ENCODE data around the gene SPRING1. TPM values are rescaled to one million over a fixed set of nuclear protein-coding genes. Genes with fewer than 3 reads are reported as not detected.

SPRING1 gene
- total RNA-seq, 1 experiment from 2014 or later: 44.2 TPM

GRCh38 chr12:116717466-116718437 is 20.1 kb downstream of the SPRING1 start:
- no peak overlapping the region for H3K4ac ChIP-seq (ENCODE audit: low read depth, low read length)
- peaks cover 0 to 34% (median 32%) of the 10 kb centered on the region in 3 experiments; a peak in 5 of 7 replicates for H3K36me3 Mint-ChIP-seq (ENCODE audit: insufficient read depth in 1 of 3, low read depth in 3 of 3)
- H3K56ac ChIP-seq (ENCODE audit: insufficient read length, low read depth, low read length): no peak overlapping the region
- no peak overlapping the region for H3K4me2 ChIP-seq (ENCODE audit: insufficient read depth, insufficient read length, low read length)
- no peak overlapping the region; a peak in 1 of 7 replicates for H3K27ac Mint-ChIP-seq
- no peaks in the 10 kb centered on the region for H3K79me1 ChIP-seq (ENCODE audit: insufficient read depth, low read depth, low read length, poor library complexity, severe bottlenecking)
- H3K4me3 Mint-ChIP-seq: no peak overlapping the region
- no peak for DNase-seq
- no peak overlapping the region for H3K18ac ChIP-seq (ENCODE audit: insufficient read length, low read depth, low read length)
- no CpG with 5 or more reads among the region's 27 CpGs for WGBS (ENCODE audit: extremely low coverage, insufficient read length, low lambda C conversion rate)
- no peaks in the 10 kb centered on the region for H3K23me2 ChIP-seq (ENCODE audit: insufficient read length, low read depth, low read length, poor library complexity, severe bottlenecking)
- H4K8ac ChIP-seq (replicated peaks; ENCODE audit: insufficient read length, low read depth, low read length): no peak overlapping the region
- H3K9ac ChIP-seq (ENCODE audit: extremely low read depth, insufficient read length, low read length): no peak overlapping the region
- H2AK5ac ChIP-seq (ENCODE audit: insufficient read length, low read length): no peak overlapping the region
- no peak overlapping the region for H3T11ph ChIP-seq (ENCODE audit: low read length)
- H3K79me2 ChIP-seq (ENCODE audit: insufficient read depth, low read length): no peaks in the 10 kb centered on the region
- H3K9me3 ChIP-seq (ENCODE audit: control insufficient read depth, low read depth, low read length): no peaks in the 10 kb centered on the region
- H3K27me3 ChIP-seq (ENCODE audit: insufficient read depth, low read length): no peaks in the 10 kb centered on the region
- H3K9me3 Mint-ChIP-seq: no peaks in the 10 kb centered on the region
- H2BK120ac ChIP-seq (ENCODE audit: low read depth, low read length, poor library complexity, severe bottlenecking): no peak overlapping the region
- no peak overlapping the region for H2AFZ ChIP-seq (ENCODE audit: low read length)
- no peak overlapping the region for H3K27ac ChIP-seq (ENCODE audit: insufficient read length, low read depth, low read length)
- no peaks in the 10 kb centered on the region for H3K27me3 Mint-ChIP-seq (ENCODE audit: low read depth)
- no peak for TF ChIP-seq CTCF (conservative IDR thresholded peaks at IDR 0.05)
- H3K23ac ChIP-seq (ENCODE audit: insufficient read length, low read depth, low read length): no peak overlapping the region
- H3K14ac ChIP-seq (ENCODE audit: insufficient read depth, low read length): no peak overlapping the region
- peaks cover 3% of the 10 kb centered on the region; the same call in 1 of the 2 replicates for H3K4me1 ChIP-seq (ENCODE audit: insufficient read depth, low read length)
- no peak overlapping the region for H4K91ac ChIP-seq (ENCODE audit: insufficient read length, low read depth, low read length)
- H4K5ac ChIP-seq (ENCODE audit: insufficient read length, low read depth, low read length): no peak overlapping the region
- no peak overlapping the region for H2BK12ac ChIP-seq (ENCODE audit: insufficient read length, low read depth, low read length)
- H2BK20ac ChIP-seq (ENCODE audit: low read depth, low read length, poor library complexity, severe bottlenecking): no peak overlapping the region
- peaks cover 9 to 20% of the 10 kb centered on the region in 2 experiments; a peak in 3 of 4 replicates for H3K4me1 Mint-ChIP-seq
- no peaks in the 10 kb centered on the region for H4K20me1 ChIP-seq (ENCODE audit: control insufficient read depth, insufficient read depth, insufficient read length)
- no peak overlapping the region for H2BK5ac ChIP-seq (ENCODE audit: insufficient read length, low read length)
- H2BK15ac ChIP-seq (ENCODE audit: low read depth, low read length): no peak overlapping the region
